NCI-H1092 (cell line): ENCODE results near the gene FUOM.

Experiments used
- DNase-seq: peaks from one replicate; lab custom pipeline; 2025; lab: John Stamatoyannopoulos, UW

The FUOM gene

GRCh38 chr10:133366751-133367150, 8.9 kb upstream of the FUOM start:
- DNase-seq, result no peak

- DNase-seq, result no peak
Measured at GRCh38 chr10:133366130-133366478, 8.3 kb upstream of the FUOM start.

GRCh38 chr10:133365461-133366129, 7.8 kb upstream of the FUOM start:
- DNase-seq, result no peak

GRCh38 chr10:133364645-133365431, 7.0 kb upstream of the FUOM start:
- peak; percentile 32 for DNase-seq

GRCh38 chr10:133362846-133363245, 5.0 kb upstream of the FUOM start:
- no peak for DNase-seq

GRCh38 chr10:133361773-133362441, 4.1 kb upstream of the FUOM start:
- DNase-seq, result no peak

- DNase-seq, result no peak
Measured at GRCh38 chr10:133361227-133361626, 3.4 kb upstream of the FUOM start.

- DNase-seq, result no peak
Measured at GRCh38 chr10:133359972-133360610, 2.3 kb upstream of the FUOM start.

- peak; percentile 39 for DNase-seq
Measured at GRCh38 chr10:133359554-133359971, 1.7 kb upstream of the FUOM start.

GRCh38 chr10:133358925-133359310, 1.1 kb upstream of the FUOM start:
- no peak for DNase-seq

GRCh38 chr10:133358162-133358924, 524 bp upstream of the FUOM start:
- DNase-seq, result no peak

- no peak for DNase-seq
Measured at GRCh38 chr10:133356549-133357284, 1.1 kb downstream of the FUOM start.

- DNase-seq, result no peak
Measured at GRCh38 chr10:133355991-133356390, 1.8 kb downstream of the FUOM start.

- DNase-seq, result no peak
Measured at GRCh38 chr10:133355266-133355665, 2.6 kb downstream of the FUOM start.

- no peak for DNase-seq
Measured at GRCh38 chr10:133354672-133355240, 3.1 kb downstream of the FUOM start.

- DNase-seq, result no peak
Measured at GRCh38 chr10:133353988-133354605, 3.7 kb downstream of the FUOM start.

GRCh38 chr10:133353202-133353959, 4.4 kb downstream of the FUOM start:
- no peak for DNase-seq

GRCh38 chr10:133351408-133352318, 6.2 kb downstream of the FUOM start:
- no peak for DNase-seq

GRCh38 chr10:133350950-133351329, 6.9 kb downstream of the FUOM start:
- DNase-seq, result no peak
